ENCODE data around the gene ZNF195.

The ZNF195 gene

DNA sequence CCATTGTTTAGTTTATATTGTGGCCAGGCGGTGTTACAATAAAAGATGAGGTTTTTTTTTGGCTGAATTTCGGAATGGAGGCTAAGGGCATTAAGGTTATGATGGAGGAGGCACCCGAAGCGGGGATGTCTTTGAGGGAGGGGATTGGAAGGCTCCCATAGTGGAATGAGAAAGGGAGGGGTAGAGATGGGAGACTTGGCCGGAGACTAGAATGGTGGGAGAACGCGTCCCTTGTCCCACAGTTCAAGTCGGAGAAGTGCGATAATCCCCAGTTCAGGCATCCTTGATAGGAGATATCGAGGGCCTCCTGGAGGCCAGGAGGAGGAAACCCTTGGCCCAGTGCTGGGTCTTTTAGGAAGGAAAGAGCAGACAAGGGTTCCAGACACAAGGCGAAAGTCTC, 21.6 kb downstream of the ZNF195 start:
- TF ChIP-seq YY1 (IDR thresholded peaks at IDR 0.05; ENCODE audit: low read depth) (no peak), ZBTB7A (IDR thresholded peaks at IDR 0.05; ENCODE audit: low read depth) (no peak), TEAD4 (IDR thresholded peaks at IDR 0.05) (no peak), EP300 (IDR thresholded peaks at IDR 0.05; ENCODE audit: borderline replicate concordance) (no peak), USF1 (IDR thresholded peaks at IDR 0.05) (no peak), CREB1 (IDR thresholded peaks at IDR 0.05; ENCODE audit: low read depth) (no peak), TCF12 (IDR thresholded peaks at IDR 0.05; ENCODE audit: low read depth) (no peak), EGR1 (IDR thresholded peaks at IDR 0.05) (no peak), TAF1 (IDR thresholded peaks at IDR 0.05; ENCODE audit: low read depth) (no peak), RAD21 (IDR thresholded peaks at IDR 0.05; ENCODE audit: low read depth) (no peak), NFIC (IDR thresholded peaks at IDR 0.05) (no peak), CEBPB (IDR thresholded peaks at IDR 0.05) (no peak), FOXM1 (IDR thresholded peaks at IDR 0.05; ENCODE audit: borderline replicate concordance, low read depth) (no peak)
- TF ChIP-seq, protein P1, sequence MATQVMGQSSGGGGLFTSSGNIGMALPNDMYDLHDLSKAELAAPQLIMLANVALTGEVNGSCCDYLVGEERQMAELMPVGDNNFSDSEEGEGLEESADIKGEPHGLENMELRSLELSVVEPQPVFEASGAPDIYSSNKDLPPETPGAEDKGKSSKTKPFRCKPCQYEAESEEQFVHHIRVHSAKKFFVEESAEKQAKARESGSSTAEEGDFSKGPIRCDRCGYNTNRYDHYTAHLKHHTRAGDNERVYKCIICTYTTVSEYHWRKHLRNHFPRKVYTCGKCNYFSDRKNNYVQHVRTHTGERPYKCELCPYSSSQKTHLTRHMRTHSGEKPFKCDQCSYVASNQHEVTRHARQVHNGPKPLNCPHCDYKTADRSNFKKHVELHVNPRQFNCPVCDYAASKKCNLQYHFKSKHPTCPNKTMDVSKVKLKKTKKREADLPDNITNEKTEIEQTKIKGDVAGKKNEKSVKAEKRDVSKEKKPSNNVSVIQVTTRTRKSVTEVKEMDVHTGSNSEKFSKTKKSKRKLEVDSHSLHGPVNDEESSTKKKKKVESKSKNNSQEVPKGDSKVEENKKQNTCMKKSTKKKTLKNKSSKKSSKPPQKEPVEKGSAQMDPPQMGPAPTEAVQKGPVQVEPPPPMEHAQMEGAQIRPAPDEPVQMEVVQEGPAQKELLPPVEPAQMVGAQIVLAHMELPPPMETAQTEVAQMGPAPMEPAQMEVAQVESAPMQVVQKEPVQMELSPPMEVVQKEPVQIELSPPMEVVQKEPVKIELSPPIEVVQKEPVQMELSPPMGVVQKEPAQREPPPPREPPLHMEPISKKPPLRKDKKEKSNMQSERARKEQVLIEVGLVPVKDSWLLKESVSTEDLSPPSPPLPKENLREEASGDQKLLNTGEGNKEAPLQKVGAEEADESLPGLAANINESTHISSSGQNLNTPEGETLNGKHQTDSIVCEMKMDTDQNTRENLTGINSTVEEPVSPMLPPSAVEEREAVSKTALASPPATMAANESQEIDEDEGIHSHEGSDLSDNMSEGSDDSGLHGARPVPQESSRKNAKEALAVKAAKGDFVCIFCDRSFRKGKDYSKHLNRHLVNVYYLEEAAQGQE (IDR thresholded peaks at IDR 0.05; ENCODE audit: low read depth), result no peak
- TF ChIP-seq, protein P2, sequence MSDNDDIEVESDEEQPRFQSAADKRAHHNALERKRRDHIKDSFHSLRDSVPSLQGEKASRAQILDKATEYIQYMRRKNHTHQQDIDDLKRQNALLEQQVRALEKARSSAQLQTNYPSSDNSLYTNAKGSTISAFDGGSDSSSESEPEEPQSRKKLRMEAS (IDR thresholded peaks at IDR 0.05), result no peak

- TF ChIP-seq USF1 (IDR thresholded peaks at IDR 0.05) (no peak), CREB1 (IDR thresholded peaks at IDR 0.05; ENCODE audit: low read depth) (no peak), CEBPB (IDR thresholded peaks at IDR 0.05) (no peak), EGR1 (IDR thresholded peaks at IDR 0.05) (no peak), TAF1 (IDR thresholded peaks at IDR 0.05; ENCODE audit: low read depth) (no peak), YY1 (IDR thresholded peaks at IDR 0.05; ENCODE audit: low read depth) (no peak), FOXM1 (IDR thresholded peaks at IDR 0.05; ENCODE audit: borderline replicate concordance, low read depth) (no peak), TCF12 (IDR thresholded peaks at IDR 0.05; ENCODE audit: low read depth) (no peak), EP300 (IDR thresholded peaks at IDR 0.05; ENCODE audit: borderline replicate concordance) (no peak)
- TF ChIP-seq, protein P1 (IDR thresholded peaks at IDR 0.05; ENCODE audit: low read depth), result no peak
- TF ChIP-seq, protein P2 (IDR thresholded peaks at IDR 0.05), result no peak
These were observed 22.1 kb downstream of the ZNF195 start for GRCh38 chr11:3356858-3357257.

DNA sequence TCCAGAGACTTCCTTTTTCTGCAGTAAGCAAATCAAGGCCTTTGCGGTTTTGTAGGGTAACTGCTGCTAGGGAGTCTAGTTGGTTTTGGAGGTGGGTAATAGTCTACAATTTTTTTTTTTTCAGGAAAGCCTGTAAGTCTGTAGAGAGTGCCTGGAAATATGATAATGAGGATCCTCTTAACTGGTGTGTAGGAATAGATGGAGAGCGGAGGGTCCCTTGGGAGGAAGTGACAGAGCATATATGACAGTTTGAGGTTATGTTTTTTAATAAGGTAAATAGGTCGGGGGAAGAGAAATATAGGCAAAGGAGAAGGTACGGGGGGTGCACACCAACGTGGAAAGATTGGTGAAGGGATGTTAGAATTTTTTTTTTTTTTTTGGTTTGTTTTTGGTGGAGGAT, 25.9 kb downstream of the ZNF195 start:
- no peak for TF ChIP-seq EGR1 (IDR thresholded peaks at IDR 0.05)
- no peak for TF ChIP-seq NFIC (IDR thresholded peaks at IDR 0.05)
- no peak for TF ChIP-seq USF1 (IDR thresholded peaks at IDR 0.05)
- no peak for TF ChIP-seq FOXM1 (IDR thresholded peaks at IDR 0.05; ENCODE audit: borderline replicate concordance, low read depth)
- TF ChIP-seq CEBPB (IDR thresholded peaks at IDR 0.05), result no peak
- TF ChIP-seq TEAD4 (IDR thresholded peaks at IDR 0.05), result no peak
- TF ChIP-seq RAD21 (IDR thresholded peaks at IDR 0.05; ENCODE audit: low read depth), result no peak
- no peak for TF ChIP-seq ZBTB7A (IDR thresholded peaks at IDR 0.05; ENCODE audit: low read depth)
- no peak for TF ChIP-seq EP300 (IDR thresholded peaks at IDR 0.05; ENCODE audit: borderline replicate concordance)
- TF ChIP-seq YY1 (IDR thresholded peaks at IDR 0.05; ENCODE audit: low read depth), result no peak
- TF ChIP-seq CREB1 (IDR thresholded peaks at IDR 0.05; ENCODE audit: low read depth), result no peak
- TF ChIP-seq, protein P2 (IDR thresholded peaks at IDR 0.05), result no peak
- TF ChIP-seq TAF1 (IDR thresholded peaks at IDR 0.05; ENCODE audit: low read depth), result no peak
- no peak for TF ChIP-seq TCF12 (IDR thresholded peaks at IDR 0.05; ENCODE audit: low read depth)
- TF ChIP-seq, protein P1 (IDR thresholded peaks at IDR 0.05; ENCODE audit: low read depth), result no peak

DNA sequence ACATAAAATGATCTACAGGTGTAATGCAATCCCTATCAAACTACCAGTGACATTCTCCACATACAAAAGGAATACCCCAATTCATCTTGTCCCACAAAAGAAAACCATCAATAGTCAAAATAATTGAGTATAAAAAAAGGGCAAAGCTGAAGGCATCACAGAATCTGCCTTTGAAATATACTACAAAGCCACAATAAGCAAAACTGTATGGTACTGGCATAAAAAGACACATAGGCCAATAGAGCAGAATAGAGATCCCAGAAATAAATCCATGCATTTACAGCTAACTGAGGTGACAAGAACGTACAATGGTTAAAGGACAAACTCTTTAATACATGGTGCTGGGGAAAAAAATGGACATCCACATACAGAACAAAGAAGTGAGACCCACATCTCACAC, 31.8 kb downstream of the ZNF195 start:
- TF ChIP-seq TAF1 (IDR thresholded peaks at IDR 0.05; ENCODE audit: low read depth) (no peak), RAD21 (IDR thresholded peaks at IDR 0.05; ENCODE audit: low read depth) (no peak), USF1 (IDR thresholded peaks at IDR 0.05) (no peak), TEAD4 (IDR thresholded peaks at IDR 0.05) (no peak)

All from Ishikawa (cell line).